ENCODE results near the gene MTM1. TPM values are rescaled to one million over a fixed set of nuclear protein-coding genes. Genes with fewer than 3 reads are reported as not detected.

MTM1 gene
- total and polyA plus RNA-seq, 2 experiments from 2014 or later, result 3.2 to 8.7 TPM

GRCh38 chrX:150574559-150575418, 6.4 kb downstream of the MTM1 start:
- peak overlapping the region; percentile 58 for H3K4me2 ChIP-seq
- TF ChIP-seq ZNF331 (CRISPR knock-in tag; IDR thresholded peaks at IDR 0.05; ENCODE audit: low read depth) (no peak), NANOG (IDR thresholded peaks at IDR 0.05; ENCODE audit: borderline replicate concordance) (no peak), STAT1 (IDR thresholded peaks at IDR 0.05; ENCODE audit: unreplicated experiment) (no peak), JUNB (IDR thresholded peaks at IDR 0.05; ENCODE audit: unreplicated experiment) (no peak), EZH2 (IDR thresholded peaks at IDR 0.05; ENCODE audit: low read depth, unreplicated experiment) (no peak), CTCF (conservative IDR thresholded peaks at IDR 0.05; ENCODE audit: low read depth in 2 of 2) (no peak), ZNF114 (CRISPR knock-in tag; IDR thresholded peaks at IDR 0.05) (no peak), CREB1 (CRISPR knock-in tag; IDR thresholded peaks at IDR 0.05; ENCODE audit: low read depth) (no peak), POLR2AphosphoS5 (IDR thresholded peaks at IDR 0.05; ENCODE audit: low read depth) (no peak), EZH2phosphoT487 (IDR thresholded peaks at IDR 0.05; ENCODE audit: unreplicated experiment) (no peak)

GRCh38 chrX:150575419-150575814, 7.0 kb downstream of the MTM1 start:
- H3K79me2 ChIP-seq (replicated peaks; ENCODE audit: insufficient read depth), result peaks cover 36% of the 10 kb centered on the region
- H2AFZ ChIP-seq, result no peak overlapping the region
- no peaks in the 10 kb centered on the region for H3K9me2 ChIP-seq (ENCODE audit: insufficient read depth)
- H3K9me3 Mint-ChIP-seq, result no peaks in the 10 kb centered on the region
- H3K4me1 Mint-ChIP-seq, result peaks cover 60% of the 10 kb centered on the region
- no peaks in the 10 kb centered on the region for H3K36me3 ChIP-seq (ENCODE audit: insufficient read depth)
- H3K27ac ChIP-seq (ENCODE audit: low read depth), result no peak overlapping the region
- H3K4me3 Mint-ChIP-seq, result peak overlapping the region; percentile 23; the same call in 1 of the 3 replicates
- DNase-seq (ENCODE audit: low spot score) (no peak), ATAC-seq (no peak)
- no peak overlapping the region for H3K4me3 ChIP-seq
- H3K4me2 ChIP-seq, result peak overlapping the region; percentile 58
- H3K36me3 Mint-ChIP-seq (ENCODE audit: low read depth), result peaks cover 7% of the 10 kb centered on the region; the same call in 2 of the 3 replicates
- H4K20me1 ChIP-seq (replicated peaks; ENCODE audit: insufficient read depth), result no peaks in the 10 kb centered on the region
- H3F3A ChIP-seq (replicated peaks; ENCODE audit: low read depth), result no peaks in the 10 kb centered on the region
- H3K27ac Mint-ChIP-seq, result no peak overlapping the region
- H3K27me3 Mint-ChIP-seq (ENCODE audit: insufficient read depth, low read depth, poor library complexity), result no peaks in the 10 kb centered on the region
- H3K4me1 ChIP-seq (ENCODE audit: insufficient read depth), result peaks cover 32% of the 10 kb centered on the region
- H3K27me3 ChIP-seq (ENCODE audit: insufficient read depth), result no peaks in the 10 kb centered on the region
- TF ChIP-seq REST (IDR thresholded peaks at IDR 0.05; ENCODE audit: unreplicated experiment), result no peak

More at GRCh38 chrX:150574559-150575418, 6.4 kb downstream of the MTM1 start:
- no peaks in the 10 kb centered on the region for H3F3A ChIP-seq (replicated peaks; ENCODE audit: low read depth)
- peaks cover 4% of the 10 kb centered on the region; the same call in 1 of the 2 replicates for H3K27me3 ChIP-seq (ENCODE audit: insufficient read depth)
- H3K36me3 Mint-ChIP-seq (ENCODE audit: low read depth), result peaks cover 7% of the 10 kb centered on the region; the same call in 2 of the 3 replicates
- no peak overlapping the region for H3K27ac Mint-ChIP-seq
- H3K9me3 Mint-ChIP-seq, result no peaks in the 10 kb centered on the region
- peaks cover 64% of the 10 kb centered on the region for H3K4me1 Mint-ChIP-seq
- no peak for DNase-seq (ENCODE audit: low spot score)
- H3K27me3 Mint-ChIP-seq (ENCODE audit: insufficient read depth, low read depth, poor library complexity), result no peaks in the 10 kb centered on the region
- H4K20me1 ChIP-seq (replicated peaks; ENCODE audit: insufficient read depth), result no peaks in the 10 kb centered on the region
- no peak overlapping the region for H2AFZ ChIP-seq
- no peaks in the 10 kb centered on the region for H3K36me3 ChIP-seq (ENCODE audit: insufficient read depth)
- no peak overlapping the region for H3K27ac ChIP-seq (ENCODE audit: low read depth)
- peaks cover 40% of the 10 kb centered on the region for H3K79me2 ChIP-seq (replicated peaks; ENCODE audit: insufficient read depth)
- H3K4me1 ChIP-seq (ENCODE audit: insufficient read depth), result peaks cover 32% of the 10 kb centered on the region
- H3K9me2 ChIP-seq (ENCODE audit: insufficient read depth), result no peaks in the 10 kb centered on the region
- H3K4me3 ChIP-seq, result no peak overlapping the region
- ATAC-seq, result peak; percentile 63
- H3K4me3 Mint-ChIP-seq, result peak overlapping the region; percentile 23; the same call in 1 of the 3 replicates
